Natural killer cell (primary cell): ENCODE data around the gene LBX2. TPM values are rescaled to one million over a fixed set of nuclear protein-coding genes. Genes with fewer than 3 reads are reported as not detected.

ENCODE experiments used
- ATAC-seq, 3 donors: fragments of 150-1000 bp in 2 of 3; fragments of 200-7000 bp in 1 of 3; cut with Tn5 transposase; 1 replicate in 1 of 3; 2 replicates in 2 of 3; pipeline ENCODE4 v1.10.0; 2021; ENCODE audit warnings: mild to moderate bottlenecking in 2 of 3, moderate library complexity in 2 of 3
- DNase-seq, 2 donors: peaks; one replicate each; pipeline versions ENCODE4 v3.0.0 to v3.0.0-alpha.2; 2013 to 2021; ENCODE audit warnings: mixed read lengths in 1 of 2
- H3K27ac ChIP-seq: one replicate; pipeline ENCODE4 v1.5.1; 2013; ENCODE audit warnings: mild to moderate bottlenecking, low read length
- H3K27me3 ChIP-seq: one replicate; pipeline ENCODE4 v1.6.1; 2013; ENCODE audit warnings: low read length; ENCODE audit not compliant: control insufficient read depth, insufficient read depth
- H3K36me3 ChIP-seq: one replicate; pipeline ENCODE4 v1.6.1; 2013; ENCODE audit warnings: low read length; ENCODE audit not compliant: control insufficient read depth, insufficient read depth
- H3K4me1 ChIP-seq: one replicate; pipeline ENCODE4 v1.6.1; 2013; ENCODE audit warnings: low read length; ENCODE audit not compliant: control insufficient read depth, insufficient read depth
- H3K4me3 ChIP-seq: one replicate; pipeline ENCODE4 v1.5.1; 2013; ENCODE audit warnings: low read length
- H3K9me3 ChIP-seq: one replicate; pipeline ENCODE4 v1.6.1; 2013; ENCODE audit warnings: low read length; ENCODE audit not compliant: control insufficient read depth, insufficient read depth
- H3K27ac Mint-ChIP-seq, 2 donors: one replicate each; pipeline ENCODE4 v1.8.0; 2022; ENCODE audit warnings: mild to moderate bottlenecking in 2 of 2, mixed read lengths in 2 of 2, moderate library complexity in 1 of 2
- H3K27me3 Mint-ChIP-seq, 2 donors: one replicate each; pipeline ENCODE4 v1.8.0; 2022; ENCODE audit warnings: low read depth in 2 of 2, mixed read lengths in 2 of 2
- H3K36me3 Mint-ChIP-seq: one replicate; pipeline ENCODE4 v1.8.0; 2022; ENCODE audit warnings: mixed read lengths
- H3K4me1 Mint-ChIP-seq, 2 donors: one replicate each; pipeline ENCODE4 v1.8.0; 2022; ENCODE audit warnings: mixed read lengths in 2 of 2
- H3K4me3 Mint-ChIP-seq: one replicate; pipeline ENCODE4 v1.8.0; 2022; ENCODE audit warnings: mild to moderate bottlenecking, moderate library complexity, mixed read lengths
- H3K9me3 Mint-ChIP-seq, 2 donors: one replicate each; pipeline ENCODE4 v1.8.0; 2022; ENCODE audit warnings: mixed read lengths in 2 of 2
- WGBS: methylation state at CpG from one replicate; pipeline ENCODE4 v1.1.7; 2013; ENCODE audit warnings: missing lambda C conversion rate; ENCODE audit not compliant: insufficient coverage; 5-methylcytosine and 5-hydroxymethylcytosine counted together
- intact Hi-C: fragments of 100-400 bp; cut with micrococcal nuclease; formaldehyde crosslinking; loops from one replicate; pipeline ENCODE4 v1.14.2; 2022
- total RNA-seq, 4 donors: library from RNA; stranded (reverse); fragments of 120-200 nt in 1 of 4; gene quantifications; one replicate each; pipeline versions ENCODE4 v1.2.3 to v1.2.4, GENCODE V29; 2013 to 2022
- TF ChIP-seq, protein P1 (sequence below): fragments of 200-600 bp; IDR thresholded peaks from one replicate; pipeline ENCODE4 v1.8.0; 2022; ENCODE audit warnings: antibody characterized with exemption

The LBX2 gene
- total RNA-seq, 3 donors from 2014 or later (not counting 1 experiment from before 2014, with no cell fraction given): 1.7 to 1.9 (median 1.8) TPM

DNA sequence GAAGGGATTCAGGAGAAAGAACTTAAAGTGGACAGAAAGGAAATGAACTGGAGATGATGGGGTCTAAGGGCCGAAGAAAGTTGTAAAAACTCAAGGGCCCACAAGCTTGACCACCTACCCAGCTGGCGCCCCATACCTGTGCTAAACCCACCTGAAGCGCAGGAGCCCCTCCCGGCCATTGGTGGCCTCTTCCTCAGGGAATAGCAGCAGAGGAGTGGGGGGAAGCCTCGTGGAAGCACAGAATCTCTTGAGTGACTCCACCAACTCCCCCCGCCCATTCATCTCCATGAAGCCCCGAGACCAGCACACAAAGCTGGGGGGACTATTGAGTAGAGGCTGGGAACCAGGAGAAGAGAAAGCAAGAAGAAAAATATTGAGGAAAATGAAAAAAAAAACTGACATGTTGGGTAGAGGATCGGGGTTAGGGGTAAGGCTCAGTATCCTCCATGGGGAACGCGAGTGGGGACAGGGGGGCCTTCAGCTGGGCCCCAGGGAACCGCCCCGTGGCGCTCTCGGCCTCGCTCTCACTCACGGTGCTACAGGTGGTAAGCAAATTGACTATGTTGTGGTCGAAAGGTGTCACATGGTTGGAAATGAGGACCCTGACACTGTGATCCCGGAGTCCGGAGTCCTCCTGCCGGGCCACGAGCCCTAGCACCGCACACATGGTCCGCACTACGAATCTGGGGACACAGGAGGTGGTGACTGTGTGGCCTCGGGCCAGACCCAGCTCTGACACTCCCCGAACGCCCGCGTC lies 29.4 kb upstream of the LBX2 start:
- Mint-ChIP-seq H3K4me1 (peaks cover 32 to 44% of the 10 kb centered on the region in 2 donors), H3K36me3 (peaks cover 10% of the 10 kb centered on the region), H3K27ac (peak overlapping the region; percentile 94 to 95), H3K9me3 (no peaks in the 10 kb centered on the region), H3K27me3 (no peaks in the 10 kb centered on the region), H3K4me3 (peak overlapping the region; percentile 96)
- DNase-seq (no peak), ATAC-seq (peak in 2 of 3 donors; percentile 0 to 1)
- H3K36me3 ChIP-seq: peaks cover 40% of the 10 kb centered on the region
- peak overlapping the region; percentile 95 for H3K27ac ChIP-seq
- no peaks in the 10 kb centered on the region for H3K9me3 ChIP-seq
- TF ChIP-seq, protein P1, sequence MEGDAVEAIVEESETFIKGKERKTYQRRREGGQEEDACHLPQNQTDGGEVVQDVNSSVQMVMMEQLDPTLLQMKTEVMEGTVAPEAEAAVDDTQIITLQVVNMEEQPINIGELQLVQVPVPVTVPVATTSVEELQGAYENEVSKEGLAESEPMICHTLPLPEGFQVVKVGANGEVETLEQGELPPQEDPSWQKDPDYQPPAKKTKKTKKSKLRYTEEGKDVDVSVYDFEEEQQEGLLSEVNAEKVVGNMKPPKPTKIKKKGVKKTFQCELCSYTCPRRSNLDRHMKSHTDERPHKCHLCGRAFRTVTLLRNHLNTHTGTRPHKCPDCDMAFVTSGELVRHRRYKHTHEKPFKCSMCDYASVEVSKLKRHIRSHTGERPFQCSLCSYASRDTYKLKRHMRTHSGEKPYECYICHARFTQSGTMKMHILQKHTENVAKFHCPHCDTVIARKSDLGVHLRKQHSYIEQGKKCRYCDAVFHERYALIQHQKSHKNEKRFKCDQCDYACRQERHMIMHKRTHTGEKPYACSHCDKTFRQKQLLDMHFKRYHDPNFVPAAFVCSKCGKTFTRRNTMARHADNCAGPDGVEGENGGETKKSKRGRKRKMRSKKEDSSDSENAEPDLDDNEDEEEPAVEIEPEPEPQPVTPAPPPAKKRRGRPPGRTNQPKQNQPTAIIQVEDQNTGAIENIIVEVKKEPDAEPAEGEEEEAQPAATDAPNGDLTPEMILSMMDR: no peak
- intact Hi-C loops: loop anchor here (1.0 to 2.0 kb wide), 3 partner anchors 12 to 74 kb away; partner anchors contain the start of genes INO80B and PCGF1
- no peaks in the 10 kb centered on the region for H3K27me3 ChIP-seq
- peak overlapping the region; percentile 92 for H3K4me3 ChIP-seq
- peaks cover 31% of the 10 kb centered on the region for H3K4me1 ChIP-seq
- WGBS: 13% methylated on average over 26 of the region's 29 CpGs

DNA sequence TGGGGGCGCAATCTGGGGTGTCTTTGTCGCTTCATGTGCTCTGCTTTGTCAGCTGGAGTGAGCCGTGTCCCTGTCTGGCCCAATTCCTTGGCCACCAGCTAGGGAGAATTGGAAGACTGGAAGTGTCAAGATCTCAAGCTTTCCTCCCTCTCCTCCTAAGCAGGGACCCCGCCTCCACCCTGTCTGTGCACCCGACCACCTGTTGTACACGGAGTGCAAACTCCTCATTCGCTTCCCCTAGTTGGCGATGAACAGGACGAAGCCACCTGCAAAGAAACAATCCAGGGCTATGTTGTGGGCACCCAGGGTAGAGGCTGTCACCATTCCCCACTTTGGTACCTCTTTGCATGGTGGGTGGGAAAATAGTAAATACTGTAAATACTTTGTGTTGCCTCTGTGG lies 28.3 kb upstream of the LBX2 start:
- TF ChIP-seq, protein P1: no peak
- Mint-ChIP-seq H3K27ac (peak overlapping the region; percentile 94 to 95), H3K36me3 (peaks cover 10% of the 10 kb centered on the region), H3K27me3 (no peaks in the 10 kb centered on the region), H3K9me3 (no peaks in the 10 kb centered on the region), H3K4me3 (peak overlapping the region; percentile 96), H3K4me1 (peaks cover 32 to 44% of the 10 kb centered on the region in 2 donors)
- no peak overlapping the region for H3K4me3 ChIP-seq
- intact Hi-C loops: loop anchor here (2.0 kb wide), 1 partner anchor 73 kb away; the partner anchor contains the start of gene INO80B
- peaks cover 31% of the 10 kb centered on the region for H3K4me1 ChIP-seq
- ATAC-seq (no peak), DNase-seq (no peak)
- H3K36me3 ChIP-seq: peaks cover 31% of the 10 kb centered on the region
- no peak overlapping the region for H3K27ac ChIP-seq
- 93% methylated on average over 9 of the region's 9 CpGs for WGBS
- no peaks in the 10 kb centered on the region for H3K27me3 ChIP-seq
- no peaks in the 10 kb centered on the region for H3K9me3 ChIP-seq

DNA sequence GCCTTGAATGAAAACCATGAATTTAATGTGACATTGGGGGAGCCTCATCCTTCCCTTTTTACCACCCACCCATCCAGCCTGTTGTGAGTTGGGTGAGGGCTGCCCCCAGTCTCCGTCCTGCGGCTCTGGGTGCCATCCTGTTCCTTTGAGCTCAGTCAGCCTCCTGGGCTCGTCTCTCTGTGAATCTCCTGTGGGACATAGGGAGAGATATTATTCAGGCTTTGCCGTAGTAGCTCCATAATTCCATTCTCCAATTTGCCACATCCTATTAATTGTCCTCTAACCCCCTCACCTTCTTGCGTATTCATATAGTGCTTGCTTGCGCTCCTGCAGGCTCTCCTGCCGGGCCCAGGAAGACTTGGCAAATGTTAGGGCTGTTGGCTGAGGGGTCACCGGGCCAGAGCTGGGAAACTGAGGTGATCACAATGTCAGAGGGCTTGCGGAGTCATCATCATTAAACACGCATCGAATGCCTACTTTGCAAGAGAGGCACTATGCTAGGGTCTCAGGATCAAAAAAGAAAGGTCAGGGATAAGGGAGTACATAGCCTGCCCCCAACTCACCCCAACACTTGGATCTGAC lies 27.3 kb upstream of the LBX2 start:
- Histone ChIP-seq H3K4me1 (peaks cover 30% of the 10 kb centered on the region), H3K4me3 (no peak overlapping the region), H3K27ac (no peak overlapping the region), H3K27me3 (no peaks in the 10 kb centered on the region), H3K9me3 (no peaks in the 10 kb centered on the region), H3K36me3 (peaks cover 27% of the 10 kb centered on the region)
- peak overlapping the region; percentile 11 to 58 for H3K27ac Mint-ChIP-seq
- DNase-seq (no peak), ATAC-seq (no peak)
- no peaks in the 10 kb centered on the region for H3K9me3 Mint-ChIP-seq
- 100% methylated on average over 9 of the region's 11 CpGs for WGBS
- TF ChIP-seq, protein P1: no peak
- H3K4me3 Mint-ChIP-seq: peak overlapping the region; percentile 50
- H3K27me3 Mint-ChIP-seq: no peaks in the 10 kb centered on the region
- H3K36me3 Mint-ChIP-seq: peaks cover 10% of the 10 kb centered on the region
- H3K4me1 Mint-ChIP-seq: peaks cover 25 to 37% of the 10 kb centered on the region in 2 donors
- intact Hi-C loops: no loop called here
